A375 (cell line): ENCODE measurements around the gene ARPP21. TPM values are rescaled to one million over a fixed set of nuclear protein-coding genes. Genes with fewer than 3 reads are reported as not detected.

Experiments
- small RNA-seq: library from RNA; depleted of rRNA; stranded (forward); fragments of <200 nt; gene quantifications from one replicate; pipeline ENCODE3, GENCODE V24; 2014
- total RNA-seq: library from RNA; depleted of rRNA; stranded (reverse); fragments of >200 nt; shearing (Covaris generic); gene quantifications from 2 replicates; pipeline ENCODE4 v1.2.3, GENCODE V29; 2014; rRNA removed

Gene ARPP21
- 1.6 and 1.9 TPM in 2 replicates for total RNA-seq

DNA sequence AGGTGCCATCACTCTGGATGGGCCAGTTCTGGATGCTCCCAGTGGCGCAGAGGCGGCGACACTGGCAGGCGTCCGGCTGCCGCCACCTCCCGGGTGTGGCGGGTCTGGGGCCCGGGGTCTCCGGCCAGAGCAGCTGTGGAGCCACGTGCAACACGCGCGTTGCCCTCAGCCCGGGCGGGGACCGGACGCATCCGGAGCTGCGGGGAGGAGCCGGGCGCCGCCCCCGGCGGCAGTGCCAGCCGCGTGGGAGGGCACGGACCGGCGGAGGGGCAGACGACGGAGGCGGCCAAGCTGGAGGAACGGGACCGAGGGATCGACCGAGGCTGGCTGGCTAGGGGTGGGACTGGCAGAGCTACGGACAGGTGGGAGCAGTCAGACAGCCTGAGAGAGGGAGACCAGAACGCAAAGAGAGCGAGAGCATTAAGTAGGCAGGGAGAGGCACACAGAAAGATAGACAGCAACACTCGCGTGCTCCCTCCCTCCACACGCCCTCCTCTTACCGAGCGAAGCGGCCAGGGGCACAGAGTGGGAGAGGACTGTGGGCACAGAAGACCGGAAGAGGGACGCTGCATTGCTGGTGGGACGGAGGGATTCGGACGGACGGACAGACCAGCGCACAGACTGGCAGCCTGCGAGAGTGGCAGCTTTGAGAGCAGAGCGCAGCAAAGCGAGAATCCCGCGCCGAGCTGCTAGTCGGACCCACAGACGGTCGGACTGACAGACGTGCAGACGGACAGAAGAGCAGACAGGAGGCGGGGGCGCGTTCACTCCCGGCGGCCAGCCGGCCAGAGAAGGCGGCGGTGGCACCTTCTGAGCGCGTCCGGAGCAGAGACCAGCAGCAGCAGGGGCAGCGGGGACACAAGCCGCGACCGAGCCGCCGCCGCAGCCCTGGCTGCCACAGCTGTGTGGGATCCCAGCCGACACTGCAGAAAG is at the start of gene ARPP21:
TSS of gene ARPP21 (plus strand) at position 272 of the 933 bp plus-strand sequence. CDS start 42,227 bp downstream, outside the sequence.

Small RNA genes within 50 kb of the gene (small RNA-seq; reads per million reads assigned to genes)
- 0.13 reads per million for gene MIR128-2
